GM12878 (cell line): ENCODE results near the gene PRKG1.

ENCODE experiments used
- CEBPB ChIP-seq, 2 experiments: fragments of 150-350 bp in 1 of 2; IDR thresholded peaks; 2 replicates each; pipeline ENCODE4 v1.6.1; 2012 to 2014; ENCODE audit warnings: low read depth in 2 of 2, low read length in 2 of 2, borderline replicate concordance in 1 of 2, inconsistent platforms in 1 of 2
- CTCF ChIP-seq, 3 experiments: IDR thresholded peaks in 2 of 3; conservative IDR thresholded peaks in 1 of 3; 2 replicates each; pipeline ENCODE4 v1.5.1; 2011; ENCODE audit warnings: low read depth in 3 of 3, low read length in 3 of 3, mild to moderate bottlenecking in 3 of 3, control low read depth in 2 of 3, moderate library complexity in 2 of 3, inconsistent platforms in 1 of 3, mixed read lengths in 1 of 3; ENCODE audit not compliant: control insufficient read depth in 2 of 3, insufficient read depth in 1 of 3; ENCODE audit errors: extremely low read depth in 1 of 3
- EP300 ChIP-seq, 2 experiments: fragments of 150-350 bp in 1 of 2; IDR thresholded peaks; 2 replicates each; pipeline ENCODE4 v1.6.1; 2011 to 2012; ENCODE audit warnings: low read depth in 2 of 2, low read length in 2 of 2, borderline replicate concordance in 1 of 2, improper control_type of control experiment in 1 of 2, inconsistent platforms in 1 of 2; ENCODE audit not compliant: control insufficient read depth in 1 of 2
- FOXK2 ChIP-seq: fragments of 450-650 bp; IDR thresholded peaks from 2 replicates; pipeline ENCODE4 v1.6.1; 2017; ENCODE audit warnings: mild to moderate bottlenecking, moderate library complexity
- GABPA ChIP-seq: IDR thresholded peaks from 2 replicates; pipeline ENCODE4 v1.6.1; 2014; ENCODE audit warnings: antibody characterized with exemption, low read depth, mild to moderate bottlenecking, inconsistent platforms
- MTA3 ChIP-seq: IDR thresholded peaks from 2 replicates; pipeline ENCODE4 v1.6.1; 2012; ENCODE audit warnings: low read length, inconsistent platforms, borderline replicate concordance
- POLR2AphosphoS5 ChIP-seq: IDR thresholded peaks from 2 replicates; pipeline ENCODE4 v1.6.1; 2011; ENCODE audit warnings: mild to moderate bottlenecking, low read length, inconsistent platforms
- SIN3A ChIP-seq: IDR thresholded peaks from 2 replicates; pipeline ENCODE4 v1.6.1; 2012; ENCODE audit warnings: low read depth, low read length, improper control_type of control experiment
- ZNF217 ChIP-seq: fragments of 450-650 bp; IDR thresholded peaks from 2 replicates; pipeline ENCODE4 v1.6.1; 2017; ENCODE audit warnings: antibody characterized with exemption, mild to moderate bottlenecking
- ZNF622 ChIP-seq: fragments of 450-650 bp; IDR thresholded peaks from 2 replicates; pipeline ENCODE4 v1.6.1; 2017; ENCODE audit warnings: mild to moderate bottlenecking, inconsistent platforms
- TF ChIP-seq, protein P1 (sequence below): IDR thresholded peaks from 2 replicates; pipeline ENCODE4 v1.6.1; 2011; ENCODE audit warnings: borderline replicate concordance, low read depth, mild to moderate bottlenecking, moderate library complexity, mixed read lengths, low read length; ENCODE audit not compliant: insufficient read depth; ENCODE audit errors: extremely low read length
- TF ChIP-seq, protein P2 (sequence below): fragments of 450-650 bp; IDR thresholded peaks from 2 replicates; pipeline ENCODE4 v1.6.1; 2016; ENCODE audit warnings: mild to moderate bottlenecking
- TF ChIP-seq, protein P3 (sequence below): fragments of 450-650 bp; formaldehyde crosslinking; IDR thresholded peaks from 2 replicates; pipeline ENCODE4 v1.4.0; 2022; ENCODE audit warnings: mild to moderate bottlenecking, moderate library complexity

DNA sequence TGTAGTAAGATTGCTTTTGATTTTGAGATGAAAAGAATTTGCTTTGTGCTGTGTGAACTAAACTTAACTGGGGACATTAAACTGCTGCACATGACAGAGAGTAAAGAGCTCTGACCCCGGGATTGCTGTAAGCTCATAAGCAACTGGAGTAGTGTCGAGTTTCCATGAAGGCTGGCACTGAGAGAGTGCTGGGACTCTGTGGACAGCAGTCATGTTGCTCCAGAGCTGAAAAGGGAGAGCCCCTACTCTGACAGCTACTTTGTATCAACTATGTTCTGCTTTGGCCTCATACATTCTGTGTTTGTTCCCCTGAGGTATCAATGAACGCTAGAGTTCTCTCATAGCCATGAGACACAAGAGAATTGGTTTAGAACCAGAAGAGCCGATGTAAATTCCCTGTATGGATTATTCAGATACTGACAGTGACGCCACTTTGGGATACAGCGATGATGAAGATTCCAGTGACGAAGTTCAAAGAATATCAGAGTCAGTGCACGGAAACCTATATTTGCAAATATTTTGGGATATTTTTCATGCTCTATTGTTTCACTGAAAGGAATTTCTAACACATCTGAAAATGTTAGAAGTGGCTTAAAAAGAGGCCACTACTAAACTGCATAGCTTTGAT lies 1053.9 kb downstream of the PRKG1 start:
- TF ChIP-seq CTCF (IDR thresholded peaks at IDR 0.05 in 2 of 3, conservative IDR thresholded peaks at IDR 0.05 in 1 of 3; ENCODE audit: control insufficient read depth in 2 of 3, extremely low read depth in 1 of 3, insufficient read depth in 1 of 3, low read depth in 3 of 3, low read length in 3 of 3) (no peak), EP300 (IDR thresholded peaks at IDR 0.05; ENCODE audit: borderline replicate concordance in 1 of 2, control insufficient read depth in 1 of 2, low read depth in 2 of 2, low read length in 2 of 2) (no peak), GABPA (no peak), CEBPB (IDR thresholded peaks at IDR 0.05; ENCODE audit: borderline replicate concordance in 1 of 2, low read depth in 2 of 2, low read length in 2 of 2) (no peak), FOXK2 (no peak), MTA3 (no peak), ZNF622 (no peak), ZNF217 (no peak), SIN3A (no peak), POLR2AphosphoS5 (no peak)
- TF ChIP-seq, protein P1, sequence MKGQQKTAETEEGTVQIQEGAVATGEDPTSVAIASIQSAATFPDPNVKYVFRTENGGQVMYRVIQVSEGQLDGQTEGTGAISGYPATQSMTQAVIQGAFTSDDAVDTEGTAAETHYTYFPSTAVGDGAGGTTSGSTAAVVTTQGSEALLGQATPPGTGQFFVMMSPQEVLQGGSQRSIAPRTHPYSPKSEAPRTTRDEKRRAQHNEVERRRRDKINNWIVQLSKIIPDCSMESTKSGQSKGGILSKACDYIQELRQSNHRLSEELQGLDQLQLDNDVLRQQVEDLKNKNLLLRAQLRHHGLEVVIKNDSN = no peak
- TF ChIP-seq, protein P2, sequence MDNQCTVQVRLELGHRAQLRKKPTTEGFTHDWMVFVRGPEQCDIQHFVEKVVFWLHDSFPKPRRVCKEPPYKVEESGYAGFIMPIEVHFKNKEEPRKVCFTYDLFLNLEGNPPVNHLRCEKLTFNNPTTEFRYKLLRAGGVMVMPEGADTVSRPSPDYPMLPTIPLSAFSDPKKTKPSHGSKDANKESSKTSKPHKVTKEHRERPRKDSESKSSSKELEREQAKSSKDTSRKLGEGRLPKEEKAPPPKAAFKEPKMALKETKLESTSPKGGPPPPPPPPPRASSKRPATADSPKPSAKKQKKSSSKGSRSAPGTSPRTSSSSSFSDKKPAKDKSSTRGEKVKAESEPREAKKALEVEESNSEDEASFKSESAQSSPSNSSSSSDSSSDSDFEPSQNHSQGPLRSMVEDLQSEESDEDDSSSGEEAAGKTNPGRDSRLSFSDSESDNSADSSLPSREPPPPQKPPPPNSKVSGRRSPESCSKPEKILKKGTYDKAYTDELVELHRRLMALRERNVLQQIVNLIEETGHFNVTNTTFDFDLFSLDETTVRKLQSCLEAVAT = no peak
- TF ChIP-seq, protein P3, sequence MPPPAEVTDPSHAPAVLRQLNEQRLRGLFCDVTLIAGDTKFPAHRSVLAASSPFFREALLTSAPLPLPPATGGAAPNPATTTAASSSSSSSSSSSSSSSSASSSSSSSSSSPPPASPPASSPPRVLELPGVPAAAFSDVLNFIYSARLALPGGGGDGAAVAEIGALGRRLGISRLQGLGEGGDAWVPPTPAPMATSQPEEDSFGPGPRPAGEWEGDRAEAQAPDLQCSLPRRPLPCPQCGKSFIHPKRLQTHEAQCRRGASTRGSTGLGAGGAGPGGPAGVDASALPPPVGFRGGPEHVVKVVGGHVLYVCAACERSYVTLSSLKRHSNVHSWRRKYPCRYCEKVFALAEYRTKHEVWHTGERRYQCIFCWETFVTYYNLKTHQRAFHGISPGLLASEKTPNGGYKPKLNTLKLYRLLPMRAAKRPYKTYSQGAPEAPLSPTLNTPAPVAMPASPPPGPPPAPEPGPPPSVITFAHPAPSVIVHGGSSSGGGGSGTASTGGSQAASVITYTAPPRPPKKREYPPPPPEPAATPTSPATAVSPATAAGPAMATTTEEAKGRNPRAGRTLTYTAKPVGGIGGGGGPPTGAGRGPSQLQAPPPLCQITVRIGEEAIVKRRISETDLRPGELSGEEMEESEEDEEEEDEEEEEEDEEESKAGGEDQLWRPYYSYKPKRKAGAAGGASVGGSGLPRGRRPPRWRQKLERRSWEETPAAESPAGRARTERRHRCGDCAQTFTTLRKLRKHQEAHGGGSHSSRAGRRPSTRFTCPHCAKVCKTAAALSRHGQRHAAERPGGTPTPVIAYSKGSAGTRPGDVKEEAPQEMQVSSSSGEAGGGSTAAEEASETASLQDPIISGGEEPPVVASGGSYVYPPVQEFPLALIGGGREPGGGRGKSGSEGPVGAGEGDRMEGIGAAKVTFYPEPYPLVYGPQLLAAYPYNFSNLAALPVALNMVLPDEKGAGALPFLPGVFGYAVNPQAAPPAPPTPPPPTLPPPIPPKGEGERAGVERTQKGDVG (CRISPR knock-in tag) = no peak
